HuH-7 (cell line): ENCODE measurements around the gene FHIT.

Experiments used
- DNase-seq: peaks from one replicate; pipeline ENCODE4 v3.0.0; 2011; ENCODE audit warnings: low spot score

Gene FHIT

DNA sequence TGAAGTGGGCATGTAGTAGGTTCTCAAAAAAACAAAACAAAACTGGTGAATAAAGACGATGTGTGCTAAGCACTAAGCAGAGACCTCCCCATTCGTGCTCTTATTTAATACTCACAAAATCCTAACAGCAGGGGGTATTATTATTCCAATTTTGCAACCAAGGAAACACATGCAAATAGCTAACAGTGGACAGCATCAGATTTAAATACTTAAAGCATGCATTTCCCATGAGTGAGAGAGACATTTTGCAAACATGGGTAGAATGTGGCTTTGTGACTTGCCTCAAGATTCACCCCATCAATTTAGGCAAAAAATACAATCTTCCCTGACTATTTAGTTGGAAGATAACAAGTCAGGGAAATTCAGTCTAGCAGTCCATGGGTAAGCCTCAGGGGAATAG is 1255.2 kb downstream of the FHIT start:
- DNase-seq, result no peak

DNA sequence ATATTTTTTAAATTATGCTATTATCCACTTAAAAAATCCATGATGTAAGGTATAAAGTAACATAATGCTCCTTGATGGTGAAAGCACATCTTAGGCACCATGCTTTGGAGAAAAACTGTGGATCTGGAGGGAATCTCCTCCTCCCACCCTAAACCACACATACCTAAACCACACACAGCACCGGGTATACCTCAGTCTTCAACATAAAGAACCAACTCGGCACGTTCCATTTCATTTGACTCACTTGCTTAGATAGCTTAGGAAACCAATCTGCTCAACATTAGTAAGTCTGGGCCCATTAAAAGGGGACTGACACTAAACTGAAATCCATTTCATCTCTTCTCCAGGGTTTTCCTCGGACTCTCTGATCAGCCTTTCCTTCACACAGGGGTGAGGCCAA is 1255.7 kb downstream of the FHIT start:
- no peak for DNase-seq

- DNase-seq, result no peak
These were observed 1256.4 kb downstream of the FHIT start for GRCh38 chr3:59994732-59995304.

DNA sequence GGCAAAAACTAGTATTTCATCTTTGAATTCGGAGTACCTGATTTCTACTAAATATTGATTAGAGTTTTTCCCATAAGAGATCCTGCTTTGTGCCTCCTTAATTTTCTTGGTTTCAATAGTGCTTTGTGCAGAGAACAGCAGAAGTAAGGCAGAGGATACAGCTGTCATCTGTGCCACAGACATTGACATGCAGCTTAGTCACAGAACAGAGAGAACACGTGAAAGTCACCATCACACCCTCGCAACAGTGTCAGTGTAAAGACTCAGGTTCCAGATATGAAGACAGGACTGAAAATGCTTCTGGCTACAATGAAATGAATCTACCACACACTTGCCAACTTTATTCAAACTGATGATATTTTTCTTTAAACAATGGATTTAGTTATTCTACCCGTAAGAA is 1258.7 kb downstream of the FHIT start:
- DNase-seq, result no peak

- no peak for DNase-seq
These were observed 1260.3 kb downstream of the FHIT start for GRCh38 chr3:59990915-59991314.

- DNase-seq, result no peak
These were observed 1268.7 kb downstream of the FHIT start for GRCh38 chr3:59982510-59982909.

- no peak for DNase-seq
These were observed 1269.9 kb downstream of the FHIT start for GRCh38 chr3:59981377-59981776.

DNA sequence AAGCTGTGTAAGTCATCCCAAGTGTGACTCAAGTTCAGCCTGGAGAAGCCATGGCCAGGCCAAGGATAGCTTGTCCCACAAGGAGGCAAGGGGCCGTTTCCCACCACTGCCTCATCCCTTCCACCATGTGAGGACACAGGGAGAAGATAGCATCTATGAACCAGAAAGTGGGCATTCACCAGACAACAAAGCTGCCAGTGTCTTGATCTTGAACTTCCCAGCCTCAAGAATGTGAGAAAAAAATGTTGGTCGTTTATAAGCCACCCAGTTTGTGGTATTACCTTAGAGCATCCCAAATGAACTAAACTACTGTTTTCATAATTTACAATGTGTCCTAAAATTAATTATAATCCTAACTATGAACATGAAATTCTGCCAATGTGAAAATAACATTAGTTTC is 1270.7 kb downstream of the FHIT start:
- no peak for DNase-seq

GRCh38 chr3:59979542-59979941 is 1271.7 kb downstream of the FHIT start:
- DNase-seq, result no peak

DNA sequence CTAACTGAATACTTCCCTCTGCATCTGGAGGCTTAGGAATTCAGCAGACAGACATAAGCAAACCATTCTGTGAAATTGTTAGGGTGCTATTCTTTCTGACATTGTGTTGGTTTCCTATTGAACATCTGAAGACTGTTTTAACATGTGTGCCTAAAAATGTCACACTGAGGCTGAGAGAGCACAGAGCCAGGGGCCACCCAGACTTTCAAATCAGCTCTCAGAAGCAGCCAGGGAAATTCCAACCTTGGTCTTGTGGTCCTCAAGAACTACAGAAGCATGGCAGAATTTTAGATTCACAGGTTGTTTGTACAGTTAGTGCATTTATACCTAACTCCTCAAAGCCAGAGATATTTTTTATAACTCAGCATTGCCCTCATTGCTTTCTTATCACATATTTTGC is 1272.3 kb downstream of the FHIT start:
- DNase-seq, result no peak

GRCh38 chr3:59970796-59971195 is 1280.5 kb downstream of the FHIT start:
- no peak for DNase-seq

DNA sequence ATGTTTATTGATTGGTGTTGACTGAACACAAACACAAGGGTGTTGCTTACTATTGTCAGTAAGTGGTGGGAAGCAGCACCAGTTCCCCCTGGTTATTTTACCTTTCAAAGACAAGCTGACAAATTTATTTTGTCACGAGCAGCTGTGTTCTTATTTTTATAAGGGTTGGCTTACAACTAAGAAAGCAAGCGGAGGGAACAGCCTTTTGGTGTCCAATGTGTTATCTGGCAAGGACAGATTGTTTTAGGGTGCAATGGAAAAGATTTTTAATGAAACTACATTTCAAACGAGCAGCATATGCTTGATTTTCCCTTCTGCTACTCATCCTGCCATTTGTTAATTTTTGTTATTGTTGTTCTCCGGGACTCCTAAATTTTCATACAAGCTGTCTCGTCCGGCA is 1280.9 kb downstream of the FHIT start:
- DNase-seq, result no peak

DNA sequence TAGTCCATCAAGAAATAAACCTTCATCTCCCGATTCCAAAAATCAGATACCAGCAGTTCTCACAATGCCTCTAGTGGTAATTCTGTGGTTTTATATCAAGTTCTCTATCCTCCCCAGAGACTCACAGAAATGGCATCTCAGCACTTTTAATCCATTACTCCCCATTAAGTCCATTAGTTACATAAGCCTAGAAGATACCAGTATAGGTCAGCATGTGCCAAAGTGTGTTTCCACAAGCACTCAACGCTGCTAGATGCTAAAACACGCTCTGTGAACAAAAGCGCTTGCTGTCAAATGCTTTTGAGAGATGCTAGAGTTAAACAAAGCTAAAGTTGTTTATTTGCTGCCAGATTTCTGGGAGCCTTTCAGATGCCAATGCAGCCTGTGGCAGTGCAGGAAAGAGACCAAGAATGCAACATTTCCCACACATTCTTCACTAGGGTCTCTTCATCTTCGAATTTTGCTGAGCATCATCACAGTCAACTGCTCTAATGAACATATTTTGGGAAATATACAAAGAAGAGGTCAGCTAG is 1282.7 kb downstream of the FHIT start:
- DNase-seq, result no peak

DNA sequence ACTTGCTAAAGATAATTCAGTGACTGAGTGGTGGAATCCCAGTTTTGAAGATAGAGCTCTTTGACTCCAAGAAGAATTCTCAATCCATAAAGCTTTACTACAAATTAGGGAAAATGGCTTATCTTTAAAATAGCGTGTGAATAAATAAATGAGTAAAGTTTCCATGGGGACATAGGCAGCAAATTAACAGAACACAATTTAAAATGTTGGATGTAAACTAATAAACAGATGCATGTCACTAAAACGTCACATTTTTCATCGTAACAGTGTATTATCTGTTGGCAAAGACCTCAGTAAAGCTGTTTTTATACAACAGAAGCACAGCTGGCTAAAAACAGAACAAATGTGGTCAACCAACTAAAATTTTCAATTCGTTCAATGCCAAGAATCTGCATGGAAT is 1287.6 kb downstream of the FHIT start:
- DNase-seq, result no peak

DNA sequence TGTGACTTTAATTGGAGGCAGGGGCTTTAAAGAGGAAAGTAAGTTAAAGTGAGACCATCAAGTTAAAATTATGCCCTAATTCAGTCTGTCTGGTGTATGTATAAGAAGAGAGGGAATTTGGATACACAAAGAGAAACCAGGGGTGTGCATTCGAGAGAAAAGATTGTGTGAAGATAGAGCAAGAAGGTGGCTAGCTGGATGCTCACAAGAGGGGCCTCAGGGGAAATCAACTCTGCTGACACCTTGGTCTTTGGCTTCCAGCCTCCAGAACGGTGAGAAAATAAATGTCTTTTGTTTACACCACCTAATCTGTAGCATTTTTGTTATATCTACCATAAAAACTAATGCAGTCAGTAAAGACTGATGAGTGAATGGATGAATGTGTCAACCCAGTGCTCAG is 1294.1 kb downstream of the FHIT start:
- DNase-seq, result no peak

GRCh38 chr3:59953104-59953503 is 1298.1 kb downstream of the FHIT start:
- no peak for DNase-seq

- DNase-seq, result no peak
These were observed 1301.9 kb downstream of the FHIT start for GRCh38 chr3:59949311-59949710.

GRCh38 chr3:59946401-59946800 is 1304.9 kb downstream of the FHIT start:
- no peak for DNase-seq

- DNase-seq, result no peak
These were observed 1310.5 kb downstream of the FHIT start for GRCh38 chr3:59940718-59941117.

- no peak for DNase-seq
These were observed 1311.3 kb downstream of the FHIT start for GRCh38 chr3:59939826-59940426.

DNA sequence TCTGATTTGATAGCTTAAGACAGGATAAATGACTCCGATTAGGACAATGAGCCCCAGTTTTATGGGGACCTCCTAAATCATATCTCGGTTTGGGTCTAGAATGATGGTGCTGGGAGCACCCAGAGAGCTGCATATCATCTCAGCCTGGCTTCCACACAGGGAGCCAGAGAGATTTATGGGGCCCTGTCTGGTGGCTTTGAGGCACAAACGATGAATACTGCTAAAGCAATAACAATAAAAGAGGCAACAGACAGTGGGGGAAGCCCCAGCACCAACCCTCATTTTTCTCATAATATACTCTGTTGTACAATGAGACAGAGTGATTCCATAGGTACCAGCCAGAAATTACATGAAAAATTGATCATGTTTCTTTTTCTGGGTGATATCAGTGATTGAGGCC is 1312.4 kb downstream of the FHIT start:
- DNase-seq, result no peak

DNA sequence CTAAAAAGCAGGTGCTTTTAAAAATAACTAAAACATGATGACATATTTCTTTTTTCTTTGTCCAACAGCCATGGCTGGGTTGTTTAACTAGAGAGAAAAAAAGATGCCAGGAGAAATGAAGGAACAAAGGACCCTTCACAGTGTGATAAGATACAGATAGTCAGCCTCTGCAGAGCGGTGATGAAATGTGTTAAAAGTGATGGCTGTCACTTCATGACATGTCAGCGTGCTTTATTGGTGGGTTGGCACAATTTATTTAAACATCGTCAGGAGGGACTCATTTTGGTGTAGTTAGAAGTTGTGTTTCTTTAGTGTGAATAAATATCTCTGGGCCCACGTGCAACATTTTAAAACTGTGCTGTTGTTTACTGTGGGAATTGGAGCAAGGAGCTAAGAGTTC is 1314.1 kb downstream of the FHIT start:
- no peak for DNase-seq

DNA sequence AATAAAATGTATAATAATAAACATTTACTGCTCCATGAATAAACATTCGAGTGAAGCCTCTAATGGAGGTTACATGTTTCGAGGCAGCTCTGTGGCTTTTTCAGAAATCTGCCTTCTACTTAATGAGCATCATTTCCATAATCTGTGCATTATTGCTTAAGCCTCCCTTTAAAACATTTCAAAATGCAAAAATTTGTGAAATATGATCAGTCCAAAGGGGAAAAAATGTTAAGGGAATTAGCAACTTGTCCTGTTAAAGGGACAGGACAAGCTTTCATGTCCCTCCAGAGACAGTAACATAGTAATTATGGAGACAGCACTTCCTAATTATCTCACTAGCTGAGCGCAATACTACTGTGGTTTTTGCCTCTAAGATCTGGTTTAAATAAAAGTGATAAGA is 1314.8 kb downstream of the FHIT start:
- DNase-seq, result no peak

DNA sequence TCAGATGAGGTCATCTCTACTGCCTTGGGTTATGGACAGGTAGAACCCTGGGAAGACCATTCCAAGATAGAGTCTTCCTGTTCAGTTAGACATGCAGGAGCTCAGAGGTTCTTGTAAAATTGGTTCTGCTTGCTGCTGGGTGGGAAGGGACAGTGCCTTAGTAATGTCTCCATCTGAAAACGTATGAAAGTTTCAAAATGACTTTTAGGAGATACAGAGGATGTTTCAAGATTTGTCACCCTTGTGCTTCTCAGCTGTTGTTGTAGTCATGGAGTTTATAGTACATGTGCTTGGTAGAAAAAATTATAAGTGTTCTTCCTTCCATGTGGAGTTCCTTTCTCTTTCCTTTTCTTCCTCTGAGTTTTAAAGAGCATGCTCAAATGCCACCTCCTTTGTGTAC is 1316.2 kb downstream of the FHIT start:
- DNase-seq, result no peak
